COLO829 (cell line): Measurements from ENCODE around the gene PPIB.

ENCODE experiments used
- DNase-seq: peaks from one replicate; pipeline ENCODE4 v3.0.0; 2012; ENCODE audit warnings: low spot score

The PPIB gene

DNA sequence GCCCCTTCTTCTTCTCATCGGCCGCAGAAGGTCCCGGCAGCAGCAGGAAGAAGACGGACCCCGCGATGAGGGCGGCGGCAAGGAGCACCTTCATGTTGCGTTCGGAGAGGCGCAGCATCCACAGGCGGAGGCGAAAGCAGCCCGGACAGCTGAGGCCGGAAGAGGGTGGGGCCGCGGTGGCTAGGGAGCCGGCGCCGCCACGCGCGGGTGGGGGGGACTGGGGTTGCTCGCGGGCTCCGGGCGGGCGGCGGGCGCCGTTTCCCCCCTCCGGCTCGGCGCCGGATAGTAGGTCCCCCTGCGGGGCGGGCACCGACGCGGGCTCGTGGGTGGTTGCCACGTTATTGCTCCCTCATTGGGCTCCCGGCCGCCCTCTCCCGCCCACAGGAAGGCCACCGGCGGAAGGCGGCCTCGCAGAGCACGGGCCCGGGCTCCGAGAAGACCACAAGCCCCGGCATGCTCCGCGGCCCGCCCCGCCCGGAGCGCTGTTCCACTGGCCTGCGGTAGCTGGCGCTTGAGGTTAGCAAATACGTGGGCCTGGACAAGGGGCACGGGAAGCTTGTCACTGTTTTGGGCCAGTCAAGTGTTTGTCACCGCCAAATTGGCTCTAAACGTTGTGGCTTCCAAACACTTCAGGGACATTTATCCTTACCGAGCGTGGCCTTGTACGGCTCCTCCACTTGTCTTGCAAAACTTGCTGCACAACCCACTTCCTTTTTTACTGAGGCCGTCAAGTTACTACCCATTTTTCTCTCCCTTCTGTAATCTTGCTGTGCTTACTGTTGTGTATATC, at the start of gene PPIB:
TSS of gene PPIB (minus strand) at position 154 of the 790 bp plus-strand sequence. CDS start at position 118, 36 bp downstream.
- peak; percentile 89 for DNase-seq

- no peak for DNase-seq
Observed at GRCh38 chr15:64211696-64212095, 48.9 kb upstream of the PPIB start.

DNA sequence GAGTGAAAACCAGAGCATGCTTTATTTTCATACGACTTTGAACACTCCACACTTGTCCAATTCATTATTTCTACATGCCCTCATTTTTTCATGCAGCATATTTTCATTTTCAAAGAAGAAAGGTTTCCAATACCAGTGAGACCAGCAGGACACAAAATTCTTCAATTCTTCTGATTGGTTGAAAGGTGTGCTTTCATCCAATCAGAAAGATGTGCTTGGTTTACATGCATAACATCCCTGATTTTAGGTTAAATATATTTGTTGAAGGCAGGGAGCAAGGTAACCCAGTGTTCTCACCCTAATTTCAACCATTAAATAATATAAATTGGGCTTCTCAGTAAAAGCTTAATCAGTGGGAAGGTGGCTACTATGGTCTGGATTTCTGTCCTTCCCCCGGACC, 47.5 kb upstream of the PPIB start:
- no peak for DNase-seq

DNA sequence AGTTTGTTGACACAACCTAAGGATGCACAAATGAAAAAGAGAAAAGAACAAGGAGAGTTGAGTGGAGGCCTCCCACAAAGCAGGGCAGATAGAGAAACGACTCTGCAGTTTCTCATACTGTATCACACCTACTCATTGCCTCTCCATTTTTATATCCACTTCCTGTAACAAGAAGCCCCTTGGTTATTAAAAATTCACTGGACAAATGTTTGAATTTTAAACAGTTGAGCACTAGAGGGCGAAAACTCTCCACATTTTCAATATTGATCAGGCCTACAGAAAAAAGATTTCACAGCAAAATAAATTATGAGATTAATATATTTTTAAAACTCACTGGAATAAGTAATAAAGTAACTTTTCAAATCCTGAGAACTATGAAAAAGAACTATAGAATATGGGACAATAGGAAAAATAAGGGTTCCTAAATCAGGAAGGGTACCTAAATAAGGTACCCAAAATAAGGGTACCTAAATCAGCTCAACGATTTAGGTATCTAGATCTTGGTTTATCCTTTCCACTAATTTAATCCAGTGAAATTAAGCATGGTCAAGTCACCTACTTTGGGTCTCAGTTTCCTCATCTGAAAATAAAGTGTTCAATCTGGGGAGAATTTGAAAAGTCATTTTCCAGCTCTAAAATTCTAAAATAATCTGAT, 47.0 kb upstream of the PPIB start:
- no peak for DNase-seq

DNA sequence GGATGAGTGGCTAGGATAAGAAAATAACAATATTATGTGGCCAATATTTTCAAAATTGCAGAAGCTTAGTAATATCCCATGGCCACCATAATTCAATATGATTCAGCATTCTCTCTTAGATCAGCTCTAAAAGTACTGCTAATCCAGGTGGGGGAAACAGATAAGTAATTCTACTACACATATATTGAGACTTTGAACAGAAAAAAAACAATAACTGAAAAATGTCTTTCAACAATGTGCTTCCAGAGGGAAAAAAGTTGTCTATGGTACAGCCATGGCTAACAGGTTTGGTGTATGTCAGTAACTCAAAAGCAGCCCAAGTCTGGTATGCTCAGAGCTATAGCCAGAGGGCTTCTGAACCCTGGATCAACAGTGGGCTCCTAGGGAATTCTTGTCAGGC, 42.4 kb upstream of the PPIB start:
- DNase-seq: no peak

- no peak for DNase-seq
Observed at GRCh38 chr15:64197425-64197824, 34.6 kb upstream of the PPIB start.

- DNase-seq: no peak
Observed at GRCh38 chr15:64193971-64194370, 31.1 kb upstream of the PPIB start.

- DNase-seq: no peak
Observed at GRCh38 chr15:64191971-64192830, 29.4 kb upstream of the PPIB start.

DNA sequence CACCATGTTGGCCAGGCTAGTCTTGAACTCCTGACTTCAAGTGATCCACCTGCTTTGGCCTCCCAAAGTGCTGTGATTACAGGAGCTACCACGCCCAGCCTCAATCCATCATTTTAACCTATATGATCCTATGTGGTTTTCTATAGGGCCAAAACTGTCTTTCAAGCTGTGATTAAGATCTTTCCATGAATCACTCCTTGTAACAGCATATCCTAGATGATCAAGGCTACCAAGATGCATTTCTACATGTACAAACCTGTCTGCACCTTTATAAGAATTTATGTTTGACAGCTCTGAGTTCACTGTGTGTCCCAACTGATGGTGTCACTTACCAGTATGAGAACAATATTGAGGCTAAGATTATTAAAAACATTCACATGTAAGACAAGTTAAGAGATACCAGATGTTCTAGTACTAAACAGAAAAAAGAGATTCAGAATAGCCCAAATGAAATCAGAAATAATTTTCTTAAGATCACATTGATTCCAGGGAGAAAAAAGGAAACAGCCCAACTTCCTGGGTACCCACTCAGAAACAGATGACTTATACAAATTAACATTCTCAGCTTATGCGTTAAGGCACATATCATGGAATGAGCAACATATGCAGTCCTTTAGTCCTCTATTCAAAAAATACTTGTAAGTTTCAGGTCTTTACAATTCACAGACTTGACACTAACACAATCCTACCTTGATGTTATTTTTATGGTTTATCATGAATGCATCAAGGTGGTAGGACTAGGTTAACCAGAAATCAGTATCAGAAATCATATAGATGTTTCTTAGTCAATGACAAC, 24.8 kb upstream of the PPIB start:
- DNase-seq: no peak

GRCh38 chr15:64185146-64185911, 22.5 kb upstream of the PPIB start:
- DNase-seq: no peak

DNA sequence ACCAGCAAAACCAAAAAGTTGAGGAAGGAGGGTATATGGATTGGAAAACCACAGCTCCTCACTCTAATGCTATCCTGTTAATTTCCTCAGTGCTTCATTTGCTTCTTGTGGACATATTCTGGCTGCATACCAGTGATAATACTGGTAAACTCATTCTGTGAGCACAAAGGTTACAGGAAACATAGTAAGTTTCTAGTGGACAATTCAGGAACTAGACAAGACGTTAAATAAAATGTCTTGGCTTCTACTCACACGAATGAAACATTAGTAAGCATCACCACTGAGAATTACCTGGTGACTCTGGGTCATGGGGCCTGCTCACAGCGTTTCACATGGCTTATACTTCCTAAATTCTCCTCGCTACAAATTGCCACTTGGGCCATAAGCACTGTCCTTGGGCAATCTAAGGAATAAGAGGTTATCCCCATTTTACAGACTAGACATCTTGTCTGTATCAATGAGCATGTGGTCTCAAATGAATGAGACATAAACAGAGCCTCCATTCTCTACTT, 20.1 kb upstream of the PPIB start:
- DNase-seq: no peak

GRCh38 chr15:64180235-64180824, 17.5 kb upstream of the PPIB start:
- no peak for DNase-seq

DNA sequence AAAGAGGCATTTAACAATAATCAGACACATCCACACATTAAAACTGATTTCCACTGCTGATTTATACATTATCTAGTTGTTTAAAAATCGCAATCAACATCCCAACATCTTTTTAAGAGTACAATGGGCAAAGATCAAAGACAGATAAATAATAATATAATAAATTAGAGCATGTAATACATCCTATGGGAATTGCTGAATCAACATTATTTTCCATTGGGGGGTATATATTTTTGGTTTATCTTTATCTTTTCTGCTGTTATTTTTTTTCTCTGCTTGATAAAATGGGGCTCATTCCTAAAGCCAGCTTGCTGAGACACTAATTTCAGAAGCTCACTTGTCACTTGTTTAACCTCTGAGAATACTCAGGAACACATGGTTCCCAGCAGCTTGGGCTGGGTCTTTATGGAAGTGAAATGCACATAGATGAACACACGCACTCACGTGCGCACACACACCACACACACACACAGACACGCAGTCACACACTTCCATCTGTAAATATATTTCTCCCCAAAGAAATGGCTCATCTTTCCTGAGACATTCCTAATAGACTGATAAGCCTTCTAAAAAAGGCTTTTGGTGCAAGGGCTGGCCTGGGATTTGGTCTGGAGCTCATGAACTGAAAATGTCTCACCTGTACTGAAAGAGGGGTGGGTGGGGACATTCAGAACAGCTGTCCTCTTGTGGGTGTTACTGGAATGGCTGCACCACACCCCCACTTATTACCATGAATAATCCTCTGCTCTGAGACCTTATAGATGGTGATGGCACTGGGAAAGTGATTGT, 3.5 kb upstream of the PPIB start:
- DNase-seq: no peak

GRCh38 chr15:64164436-64164835, 1.6 kb upstream of the PPIB start:
- DNase-seq: no peak

DNA sequence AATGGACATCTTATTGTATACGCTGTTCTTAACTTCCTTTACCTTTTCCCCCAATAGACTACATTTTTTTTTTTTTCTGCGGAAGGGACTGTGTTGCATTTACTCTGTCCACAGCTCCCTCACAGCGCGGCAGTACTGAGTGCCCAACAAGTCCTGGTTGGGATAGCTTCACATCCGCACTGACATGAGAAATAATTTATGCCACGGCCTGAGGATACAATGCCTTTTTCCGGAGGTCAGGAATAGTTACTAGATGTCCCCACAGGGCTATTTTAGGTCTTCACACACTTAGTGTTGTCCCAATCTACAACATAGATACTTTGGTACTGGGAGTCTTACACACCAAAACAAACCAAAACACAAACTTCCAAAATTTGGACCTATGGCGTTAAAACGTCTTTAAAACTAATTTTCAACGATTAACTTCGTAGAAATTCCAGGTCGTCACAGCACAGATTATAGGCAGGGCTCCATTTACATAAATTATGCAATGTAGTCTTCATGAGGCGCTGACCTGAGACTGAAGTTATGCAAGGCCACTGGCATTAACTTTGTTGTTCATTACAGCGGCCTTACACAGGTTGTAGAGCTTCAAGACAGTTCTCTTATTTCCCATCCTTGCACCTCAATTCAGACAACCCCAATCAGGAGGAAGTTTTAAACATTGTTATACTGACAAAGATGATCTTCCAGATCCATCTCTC, 989 bp upstream of the PPIB start:
- DNase-seq: no peak

DNA sequence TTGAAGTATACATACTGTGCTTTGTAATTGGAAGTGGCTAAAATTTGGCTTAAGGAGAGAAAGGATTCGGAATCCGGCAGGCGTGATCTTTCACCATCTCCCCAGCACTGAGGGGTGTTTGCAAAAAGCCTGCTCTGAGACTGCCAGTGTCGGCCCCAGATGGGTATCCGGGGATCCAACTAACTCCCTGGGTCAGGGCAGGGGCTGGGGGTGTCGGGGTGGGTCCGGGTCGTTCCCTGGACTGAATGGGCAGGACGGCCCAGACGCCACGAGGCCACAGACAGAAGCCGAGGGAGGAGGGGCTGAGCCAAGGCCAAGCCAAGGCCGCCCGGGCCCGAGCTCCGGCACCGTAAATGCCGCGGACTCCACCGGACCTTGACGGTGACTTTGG, 349 bp downstream of the PPIB start:
- no peak for DNase-seq

DNA sequence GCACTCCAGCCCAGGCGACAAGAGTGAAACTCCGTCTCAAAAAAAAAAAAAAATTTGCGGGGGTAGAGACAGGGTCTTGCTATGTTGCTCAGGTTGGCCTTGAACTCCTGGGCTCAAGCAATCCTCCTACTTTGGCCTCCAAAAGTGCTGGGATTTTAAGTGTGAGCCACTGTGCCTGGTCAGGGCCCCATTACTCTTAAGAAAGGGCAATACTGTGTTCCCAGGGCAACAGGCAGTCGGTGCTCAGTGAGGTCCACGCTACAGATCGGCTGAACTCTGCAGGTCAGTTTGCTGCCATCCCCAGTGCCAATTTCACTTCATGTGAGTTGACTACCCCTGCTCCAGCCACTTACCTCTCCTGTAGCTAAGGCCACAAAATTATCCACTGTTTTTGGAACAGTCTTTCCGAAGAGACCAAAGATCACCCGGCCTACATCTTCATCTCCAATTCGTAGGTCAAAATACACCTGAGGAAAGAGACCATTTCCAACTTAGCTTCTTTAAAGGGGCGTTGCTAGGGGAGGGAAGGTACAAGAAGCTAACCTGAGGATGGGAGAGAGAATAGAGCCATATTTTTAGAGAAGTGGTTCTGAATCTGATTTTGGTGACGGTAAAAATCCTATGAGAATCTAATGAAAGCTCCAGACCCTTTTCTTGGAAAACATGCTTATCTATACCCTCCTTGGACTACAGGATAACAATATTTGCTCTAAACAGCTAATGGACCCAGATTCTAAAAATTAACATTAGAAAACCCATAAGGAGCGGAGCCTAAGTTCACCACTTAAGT, 939 bp downstream of the PPIB start:
- no peak for DNase-seq
